ENCODE results near the gene TAF11L5.
"Not testable (repeated sequence)": the region's sequence is repeated elsewhere in the genome, so short reads cannot be mapped to it uniquely, and the experiment has no call there.

The TAF11L5 gene

DNA sequence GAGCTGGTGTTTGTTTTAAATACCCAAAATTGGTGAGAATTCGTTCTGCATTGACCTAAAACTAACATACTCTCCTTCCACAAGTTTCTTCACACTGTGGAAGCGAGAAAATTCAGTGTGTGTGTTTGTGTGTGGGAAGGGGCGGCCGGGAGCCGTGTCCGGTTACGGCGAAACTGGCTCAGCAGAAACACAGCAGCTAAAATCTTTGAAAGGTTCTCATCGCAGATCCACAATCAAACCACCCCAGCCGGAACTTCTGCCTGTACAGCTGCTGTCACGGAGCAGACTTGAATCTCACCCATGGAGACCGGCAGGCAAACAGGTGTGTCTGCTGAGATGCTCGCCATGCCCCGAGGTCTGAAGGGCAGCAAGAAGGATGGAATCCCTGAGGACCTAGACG is at the start of gene TAF11L5:
TAF11L5 (plus strand) TSS at position 301 of the 400 bp plus-strand sequence.
- not testable (repeated sequence) for FAIRE-seq

DNA sequence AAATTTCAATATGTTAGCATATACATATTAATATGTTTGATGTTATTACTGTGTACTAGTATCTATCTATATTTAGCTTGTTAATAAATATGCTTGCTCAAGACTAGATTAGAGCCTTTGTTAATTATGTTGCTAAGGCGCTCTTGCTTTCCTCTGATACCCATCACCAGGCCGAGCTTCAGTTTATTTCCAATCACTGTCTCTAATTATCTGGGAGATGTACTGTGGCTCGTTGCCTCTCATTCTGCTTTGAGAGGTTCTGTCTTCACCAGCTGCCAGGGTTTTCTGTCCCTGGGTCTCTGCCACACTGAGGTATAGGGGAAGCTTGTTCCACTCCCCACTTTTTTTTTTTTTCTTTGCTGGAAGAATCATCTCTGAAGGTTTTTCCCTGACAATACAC is 48.0 kb upstream of the TAF11L5 start:
- no peak for FAIRE-seq

DNA sequence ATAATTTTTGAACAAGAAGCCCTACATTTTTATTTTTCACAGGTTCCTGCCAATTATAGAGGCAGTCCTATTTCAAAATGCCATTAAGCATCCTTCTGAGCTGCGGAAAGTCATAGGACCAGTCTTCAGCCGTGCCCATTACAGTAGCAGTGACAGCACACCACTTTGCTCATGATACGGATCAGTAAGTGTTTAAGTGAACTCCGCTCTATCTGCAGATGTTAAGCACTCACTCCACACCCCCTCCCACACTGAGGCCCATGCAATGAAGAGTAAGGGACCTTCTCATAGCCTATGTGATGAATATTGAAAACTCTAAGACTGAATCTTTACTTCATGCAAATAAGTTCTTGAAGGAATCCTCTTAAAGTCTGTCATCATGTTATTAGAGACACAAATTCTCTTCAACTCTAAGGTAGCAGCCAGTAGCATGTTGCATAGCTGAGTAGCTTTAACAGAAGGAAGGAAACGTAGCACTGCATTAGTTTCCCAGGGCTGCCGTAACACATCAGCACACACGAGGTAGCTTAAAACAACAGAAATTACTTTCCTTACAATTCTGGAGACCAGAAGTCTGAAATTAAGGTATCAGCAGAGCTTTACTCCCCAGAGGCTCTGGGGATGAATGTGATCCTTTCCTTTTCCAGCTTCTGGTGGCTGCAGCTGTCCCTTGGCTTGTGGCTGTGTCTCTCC is 47.3 kb upstream of the TAF11L5 start:
- no peak for FAIRE-seq

GRCh38 chr5:17481378-17481777 is 43.7 kb upstream of the TAF11L5 start:
- no peak for FAIRE-seq

DNA sequence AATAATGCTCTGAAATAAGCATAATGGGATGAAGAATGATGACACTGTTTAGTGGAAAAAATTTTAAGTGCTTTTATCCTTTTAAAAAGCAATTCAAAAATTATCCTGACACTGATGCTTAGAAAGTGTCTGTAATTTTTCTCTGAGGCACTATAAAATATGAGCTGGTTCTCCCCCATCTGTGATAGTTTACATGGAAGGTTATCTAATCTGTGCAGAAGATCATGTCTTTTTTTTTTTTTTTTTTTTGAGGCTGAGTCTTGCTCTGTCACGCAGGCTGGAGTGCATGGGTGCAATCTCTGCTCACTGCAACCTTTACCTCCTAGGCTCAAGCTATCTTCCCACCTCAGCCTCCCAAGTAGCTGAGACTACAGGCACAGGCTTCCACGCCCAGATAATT is 42.2 kb upstream of the TAF11L5 start:
- no peak for FAIRE-seq

DNA sequence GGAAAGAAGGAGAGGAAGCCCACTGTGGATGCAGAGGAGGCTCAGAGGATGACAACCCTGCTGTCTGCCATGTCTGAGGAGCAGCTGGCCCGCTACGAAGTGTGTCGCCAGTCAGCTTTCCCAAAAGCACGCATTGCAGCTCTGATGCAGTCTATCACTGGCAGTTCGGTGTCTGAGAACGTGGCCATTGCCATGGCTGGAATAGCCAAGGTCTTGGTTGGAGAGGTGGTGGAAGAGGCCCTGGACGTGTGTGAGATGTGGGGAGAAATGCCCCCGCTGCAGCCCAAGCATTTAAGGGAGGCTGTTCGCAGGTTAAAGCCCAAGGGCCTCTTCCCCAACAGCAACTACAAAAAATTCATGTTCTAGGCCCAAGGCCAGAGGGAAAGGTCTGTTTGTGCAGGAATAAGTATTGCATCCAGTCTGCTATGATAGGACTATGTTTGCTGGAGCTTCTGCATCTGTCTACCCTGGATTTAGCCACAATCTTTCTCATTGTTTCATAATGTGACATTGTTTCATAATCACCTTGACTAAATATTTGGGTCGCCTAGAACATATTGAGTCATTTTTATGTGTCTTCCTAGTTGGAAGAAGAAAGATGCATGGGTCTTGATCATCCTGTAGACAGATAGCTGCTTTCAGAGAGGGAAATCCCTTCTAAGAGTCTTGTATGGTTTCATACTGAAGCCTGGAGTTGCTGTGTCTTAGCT is 38.4 kb upstream of the TAF11L5 start:
- not testable (repeated sequence) for FAIRE-seq

DNA sequence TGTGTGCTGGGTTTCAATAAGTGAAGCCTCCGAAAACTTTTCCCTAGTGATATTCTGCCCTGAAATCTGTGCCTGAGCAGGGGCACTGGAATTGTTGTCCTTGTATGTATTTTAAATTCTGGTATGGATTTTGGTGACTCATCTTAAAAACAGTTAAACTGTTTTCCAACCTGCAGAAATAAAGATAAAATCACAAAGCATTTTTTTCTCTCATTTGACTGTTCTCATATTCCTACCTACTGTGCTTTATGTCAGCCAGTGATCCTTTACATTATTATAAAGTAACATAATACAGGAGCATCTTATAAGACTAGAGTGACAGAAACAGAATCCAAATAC is 37.9 kb upstream of the TAF11L5 start:
- FAIRE-seq: no peak

GRCh38 chr5:17491257-17491656 is 33.8 kb upstream of the TAF11L5 start:
- FAIRE-seq: not testable (repeated sequence)

- no peak for FAIRE-seq
Observed at GRCh38 chr5:17492770-17493169, 32.3 kb upstream of the TAF11L5 start.

- FAIRE-seq: no peak
Observed at GRCh38 chr5:17497446-17497845, 27.6 kb upstream of the TAF11L5 start.

DNA sequence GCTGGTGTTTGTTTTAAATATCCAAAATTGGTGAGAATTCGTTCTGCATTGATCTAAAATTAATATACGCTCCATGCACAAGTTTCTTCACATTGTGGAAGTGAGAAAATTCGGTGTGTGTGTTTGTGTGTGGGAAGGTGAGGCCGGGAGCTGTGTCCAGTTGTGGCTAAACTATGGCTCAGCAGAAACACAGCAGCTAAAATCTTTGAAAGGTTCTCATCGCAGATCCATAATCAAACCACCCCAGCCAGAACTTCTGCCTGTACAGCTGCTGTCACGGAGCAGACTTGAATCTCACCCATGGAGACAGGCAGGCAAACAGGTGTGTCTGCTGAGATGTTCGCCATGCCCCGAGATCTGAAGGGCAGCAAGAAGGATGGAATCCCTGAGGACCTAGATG is 27.1 kb upstream of the TAF11L5 start, which contains the start of gene TAF11L2:
TAF11L2 (plus strand) TSS at position 301 of the 400 bp plus-strand sequence.
- FAIRE-seq: not testable (repeated sequence)

GRCh38 chr5:17511775-17512325 is 13.2 kb upstream of the TAF11L5 start:
- FAIRE-seq: no peak

DNA sequence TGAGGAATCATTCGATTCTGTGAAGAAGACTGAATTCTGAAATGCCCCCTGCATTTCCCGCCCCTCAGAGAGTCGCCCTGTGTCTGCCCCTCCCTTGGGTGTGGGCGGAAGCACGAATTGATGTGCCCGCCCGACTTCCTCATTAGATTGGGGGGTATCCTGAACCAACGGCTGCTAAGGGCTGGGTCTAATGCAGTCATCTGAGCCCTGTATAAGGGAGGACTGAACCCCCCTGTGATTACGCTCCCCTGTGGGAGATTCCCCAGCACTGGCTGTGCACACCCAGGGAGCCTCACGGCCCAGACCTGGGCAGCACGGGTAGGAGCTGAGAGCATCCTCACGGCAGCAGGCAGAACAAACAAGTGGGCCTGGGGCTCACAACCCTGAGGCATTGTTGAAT is 7.5 kb upstream of the TAF11L5 start:
- not testable (repeated sequence) for FAIRE-seq

DNA sequence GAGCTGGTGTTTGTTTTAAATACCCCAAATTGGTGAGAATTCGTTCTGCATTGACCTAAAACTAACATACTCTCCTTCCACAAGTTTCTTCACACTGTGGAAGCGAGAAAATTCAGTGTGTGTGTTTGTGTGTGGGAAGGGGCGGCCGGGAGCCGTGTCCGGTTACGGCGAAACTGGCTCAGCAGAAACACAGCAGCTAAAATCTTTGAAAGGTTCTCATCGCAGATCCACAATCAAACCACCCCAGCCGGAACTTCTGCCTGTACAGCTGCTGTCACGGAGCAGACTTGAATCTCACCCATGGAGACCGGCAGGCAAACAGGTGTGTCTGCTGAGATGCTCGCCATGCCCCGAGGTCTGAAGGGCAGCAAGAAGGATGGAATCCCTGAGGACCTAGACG is 7.0 kb upstream of the TAF11L5 start, which contains the start of gene TAF11L3:
TAF11L3 (plus strand) TSS at position 301 of the 400 bp plus-strand sequence.
- FAIRE-seq: not testable (repeated sequence)

- FAIRE-seq: not testable (repeated sequence)
Observed at GRCh38 chr5:17519508-17519907, 5.5 kb upstream of the TAF11L5 start.

DNA sequence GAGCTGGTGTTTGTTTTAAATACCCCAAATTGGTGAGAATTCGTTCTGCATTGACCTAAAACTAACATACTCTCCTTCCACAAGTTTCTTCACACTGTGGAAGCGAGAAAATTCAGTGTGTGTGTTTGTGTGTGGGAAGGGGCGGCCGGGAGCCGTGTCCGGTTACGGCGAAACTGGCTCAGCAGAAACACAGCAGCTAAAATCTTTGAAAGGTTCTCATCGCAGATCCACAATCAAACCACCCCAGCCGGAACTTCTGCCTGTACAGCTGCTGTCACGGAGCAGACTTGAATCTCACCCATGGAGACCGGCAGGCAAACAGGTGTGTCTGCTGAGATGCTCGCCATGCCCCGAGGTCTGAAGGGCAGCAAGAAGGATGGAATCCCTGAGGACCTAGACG is 3.5 kb upstream of the TAF11L5 start, which contains the start of gene TAF11L4:
TAF11L4 (plus strand) TSS at position 301 of the 400 bp plus-strand sequence.
- FAIRE-seq: not testable (repeated sequence)

DNA sequence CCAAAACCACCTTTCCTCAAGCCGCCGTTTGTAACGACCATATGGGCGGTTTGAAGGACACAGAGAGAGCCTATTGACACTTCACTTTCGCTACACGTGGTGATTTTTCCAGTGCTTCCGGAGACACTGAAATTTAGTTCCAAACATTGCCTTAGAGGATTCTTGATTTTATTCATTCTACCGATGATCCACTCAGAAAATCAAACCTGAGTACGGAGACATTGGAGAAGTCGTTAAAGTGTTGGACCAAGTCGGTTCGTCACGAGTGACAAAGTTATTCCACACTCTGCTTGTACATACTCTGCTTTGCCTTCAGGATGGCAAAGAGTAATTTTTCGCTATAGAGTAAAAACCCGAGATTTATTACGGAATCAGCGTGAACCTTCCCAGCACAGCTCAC is 1.5 kb downstream of the TAF11L5 start:
- not testable (repeated sequence) for FAIRE-seq

DNA sequence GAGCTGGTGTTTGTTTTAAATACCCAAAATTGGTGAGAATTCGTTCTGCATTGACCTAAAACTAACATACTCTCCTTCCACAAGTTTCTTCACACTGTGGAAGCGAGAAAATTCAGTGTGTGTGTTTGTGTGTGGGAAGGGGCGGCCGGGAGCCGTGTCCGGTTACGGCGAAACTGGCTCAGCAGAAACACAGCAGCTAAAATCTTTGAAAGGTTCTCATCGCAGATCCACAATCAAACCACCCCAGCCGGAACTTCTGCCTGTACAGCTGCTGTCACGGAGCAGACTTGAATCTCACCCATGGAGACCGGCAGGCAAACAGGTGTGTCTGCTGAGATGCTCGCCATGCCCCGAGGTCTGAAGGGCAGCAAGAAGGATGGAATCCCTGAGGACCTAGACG is 3.3 kb downstream of the TAF11L5 start, which contains the start of gene TAF11L6:
TAF11L6 (plus strand) TSS at position 301 of the 400 bp plus-strand sequence.
- not testable (repeated sequence) for FAIRE-seq
